GM12873 (cell line): ENCODE results near the gene ZIC4.

Experiments used
- CTCF ChIP-seq: IDR thresholded peaks from 2 replicates; pipeline ENCODE4 v1.5.1; 2012; ENCODE audit warnings: low read depth, mild to moderate bottlenecking, moderate library complexity, low read length, control low read depth; ENCODE audit not compliant: insufficient read depth; ENCODE audit errors: missing control alignments

The ZIC4 gene

GRCh38 chr3:147356909-147357900, 49.1 kb downstream of the ZIC4 start:
- TF ChIP-seq CTCF = no peak

- TF ChIP-seq CTCF = no peak
Measured at GRCh38 chr3:147356145-147356908, 50.0 kb downstream of the ZIC4 start.

- no peak for TF ChIP-seq CTCF
Measured at GRCh38 chr3:147355753-147356090, 50.6 kb downstream of the ZIC4 start.

GRCh38 chr3:147355084-147355752, 51.1 kb downstream of the ZIC4 start:
- no peak for TF ChIP-seq CTCF

GRCh38 chr3:147354623-147355022, 51.7 kb downstream of the ZIC4 start:
- no peak for TF ChIP-seq CTCF

GRCh38 chr3:147351301-147351700, 55.0 kb downstream of the ZIC4 start:
- TF ChIP-seq CTCF = no peak

- TF ChIP-seq CTCF = no peak
Measured at GRCh38 chr3:147348976-147349375, 57.4 kb downstream of the ZIC4 start.
